K562 (cell line): Measurements from ENCODE around the gene HLCS. TPM values are rescaled to one million over a fixed set of nuclear protein-coding genes. Genes with fewer than 3 reads are reported as not detected.

Source experiments
- ARID2 ChIP-seq: fragments of 450-650 bp; IDR thresholded peaks from 2 replicates; pipeline ENCODE4 v1.6.1; 2017; ENCODE audit warnings: antibody characterized with exemption, mild to moderate bottlenecking
- C11orf30 ChIP-seq: fragments of 450-650 bp; IDR thresholded peaks from 2 replicates; pipeline ENCODE4 v1.6.1; 2016; ENCODE audit warnings: low read depth, mild to moderate bottlenecking
- DIDO1 ChIP-seq: fragments of 450-650 bp; IDR thresholded peaks from 2 replicates; pipeline ENCODE4 v1.6.1; 2016; ENCODE audit warnings: low read depth, missing biosample characterization, missing genetic modification characterization
- EGR1 ChIP-seq: fragments of 450-650 bp; conservative IDR thresholded peaks from 2 replicates; pipeline ENCODE4 v1.6.1; 2017; ENCODE audit warnings: mild to moderate bottlenecking
- GTF2B ChIP-seq: IDR thresholded peaks from 2 replicates; pipeline ENCODE4 v1.6.1; 2011; ENCODE audit not compliant: insufficient read length; ENCODE audit errors: extremely low read depth
- KDM1A ChIP-seq, 2 experiments: fragments of 450-650 bp; IDR thresholded peaks; 2 replicates each; pipeline ENCODE4 v1.6.1; 2016; ENCODE audit warnings: mild to moderate bottlenecking in 2 of 2
- L3MBTL2 ChIP-seq: fragments of 450-650 bp; IDR thresholded peaks from 2 replicates; pipeline ENCODE4 v1.6.1; 2016; ENCODE audit warnings: mild to moderate bottlenecking, moderate library complexity
- MAFG ChIP-seq: fragments of 450-650 bp; conservative IDR thresholded peaks from 2 replicates; pipeline ENCODE4 v1.6.1; 2016; ENCODE audit warnings: missing genetic modification characterization, missing compliant biosample characterization
- MECOM ChIP-seq: fragments of 250-450 bp; sonication (Bioruptor Pico); IDR thresholded peaks from 2 replicates; pipeline ENCODE4 v1.8.0; 2022; ENCODE audit warnings: inconsistent platforms
- MTA2 ChIP-seq: fragments of 450-650 bp; IDR thresholded peaks from 2 replicates; pipeline ENCODE4 v1.6.1; 2016; ENCODE audit warnings: low read depth
- MYC ChIP-seq, 2 experiments: fragments of 250-450 bp in 1 of 2; sonication (Bioruptor Pico) in 1 of 2; IDR thresholded peaks; 2 replicates each; pipeline versions ENCODE4 v1.5.1 to v1.6.1; 2012 to 2021; ENCODE audit warnings: low read depth in 2 of 2, borderline replicate concordance in 1 of 2, improper control_type of control experiment in 1 of 2, low read length in 1 of 2, mild to moderate bottlenecking in 1 of 2, moderate library complexity in 1 of 2
- POLR2A ChIP-seq: fragments of 450-650 bp; conservative IDR thresholded peaks from 2 replicates; pipeline ENCODE4 v1.6.1; 2016
- POLR2AphosphoS5 ChIP-seq: IDR thresholded peaks from 2 replicates; pipeline ENCODE4 v1.6.1; 2011; ENCODE audit warnings: mild to moderate bottlenecking, low read depth, low read length, moderate library complexity; ENCODE audit not compliant: control insufficient read depth, insufficient read depth
- RBM15 ChIP-seq: fragments of 200-400 bp; formaldehyde crosslinking; IDR thresholded peaks from 2 replicates; pipeline ENCODE4 v1.6.1; 2018; ENCODE audit warnings: mild to moderate bottlenecking, low read length, moderate library complexity; ENCODE audit not compliant: insufficient read depth
- SAFB ChIP-seq: fragments of 200-400 bp; formaldehyde crosslinking; IDR thresholded peaks from 2 replicates; pipeline ENCODE4 v1.6.1; 2017; ENCODE audit warnings: low read depth, low read length, borderline replicate concordance
- SMARCB1 ChIP-seq: IDR thresholded peaks from 2 replicates; pipeline ENCODE4 v1.6.1; 2011; ENCODE audit warnings: improper control_type of control experiment, low read depth; ENCODE audit not compliant: insufficient read length
- THAP12 ChIP-seq: fragments of 250-450 bp; sonication (Bioruptor Pico); IDR thresholded peaks from 2 replicates; pipeline ENCODE4 v1.9.0; 2021; ENCODE audit warnings: mild to moderate bottlenecking, inconsistent platforms
- TRIM28 ChIP-seq: fragments of 450-650 bp; IDR thresholded peaks from 2 replicates; pipeline ENCODE4 v1.6.1; 2017
- YY1 ChIP-seq, 3 experiments: IDR thresholded peaks; 2 replicates each; pipeline ENCODE4 v1.6.1; 2011; ENCODE audit warnings: low read length in 2 of 3, mild to moderate bottlenecking in 2 of 3, moderate library complexity in 2 of 3, borderline replicate concordance in 1 of 3, control low read depth in 1 of 3, low read depth in 1 of 3; ENCODE audit not compliant: insufficient read depth in 3 of 3, insufficient replicate concordance in 2 of 3, control insufficient read depth in 1 of 3, insufficient read length in 1 of 3; ENCODE audit errors: extremely low read depth in 1 of 3
- ZBTB5 ChIP-seq: fragments of 450-650 bp; IDR thresholded peaks from 2 replicates; pipeline ENCODE4 v1.6.1; 2017; ENCODE audit warnings: antibody characterized with exemption
- ZNF140 ChIP-seq: fragments of 250-450 bp; sonication (Bioruptor Pico); IDR thresholded peaks from 2 replicates; pipeline ENCODE4 v1.8.0; 2021; ENCODE audit warnings: moderate library complexity, mild to moderate bottlenecking, inconsistent platforms
- ZNF41 ChIP-seq: fragments of 250-450 bp; sonication (Bioruptor Pico); conservative IDR thresholded peaks from 2 replicates; pipeline ENCODE4 v1.4.0; 2020; ENCODE audit warnings: mild to moderate bottlenecking
- ZNF583 ChIP-seq: fragments of 250-450 bp; sonication (Bioruptor Pico); IDR thresholded peaks from 2 replicates; pipeline ENCODE4 v1.4.0; 2020
- polyA plus RNA-seq, 8 experiments: library from polyadenylated mRNA; depleted of rRNA in 4 of 8; stranded (reverse) in 5 of 8; unstranded in 3 of 8; fragments of >200 nt; fragmentation: Nextera tagmentation in 2 of 8; fragmentation: Illumina TruSeq in 1 of 8; extraction: Ambion mirVana in 2 of 8; extraction: Trizol in 1 of 8; gene quantifications; 2 replicates each; pipeline versions ENCODE4 v1.2.1 to v1.2.3, GENCODE V29; 2011 to 2014; ENCODE audit warnings: inconsistent platforms in 1 of 8, missing spikeins in 1 of 8
- total RNA-seq, 7 experiments: library from RNA; depleted of rRNA in 6 of 7; stranded (reverse); fragments of >200 nt in 6 of 7; fragmentation: Illumina TruSeq in 2 of 7; extraction: Trizol in 2 of 7; gene quantifications; 2 replicates each; pipeline versions ENCODE4 v1.2.1 to v1.2.3, GENCODE V29; 2011 to 2021; ENCODE audit warnings: low replicate concordance in 1 of 7

The HLCS gene
- total and polyA plus RNA-seq, 9 of the 15 experiments (the other 6 are each of a cell fraction or from before 2014, with no cell fraction given) = 3.0 to 21.5 (median 17.1) TPM

- TF ChIP-seq YY1 (IDR thresholded peaks at IDR 0.05; ENCODE audit: borderline replicate concordance in 1 of 3, control insufficient read depth in 1 of 3, extremely low read depth in 1 of 3, insufficient read depth in 3 of 3, insufficient read length in 1 of 3, insufficient replicate concordance in 2 of 3, low read depth in 1 of 3, low read length in 2 of 3) (no peak), MYC (IDR thresholded peaks at IDR 0.05; ENCODE audit: low read depth, low read length) (no peak), MYC (CRISPR knock-in tag; IDR thresholded peaks at IDR 0.05; ENCODE audit: borderline replicate concordance, low read depth) (no peak), ZNF140 (no peak), ZBTB5 (no peak), ZNF41 (no peak), ZNF583 (CRISPR knock-in tag) (no peak), POLR2A (no peak), ARID2 (no peak), MECOM (CRISPR knock-in tag) (no peak), GTF2B (no peak), SAFB (no peak), MTA2 (no peak), L3MBTL2 (peak; percentile 82), DIDO1 (tag) (no peak), SMARCB1 (no peak), POLR2AphosphoS5 (no peak), KDM1A (IDR thresholded peaks at IDR 0.05) (no peak), TRIM28 (no peak), C11orf30 (peak; percentile 83), EGR1 (no peak), THAP12 (CRISPR knock-in tag) (no peak), RBM15 (no peak), MAFG (tag) (peak; percentile 92)
These were observed 247.4 kb downstream of the HLCS start (continued) for GRCh38 chr21:36718951-36719501.
